ENCODE measurements around the gene SEPTIN7.
A peak's percentile ranks its signal among the peaks of the same experiment; 100 is the strongest.

Gene SEPTIN7

GRCh38 chr7:35792472-35792871 lies 8.4 kb upstream of the SEPTIN7 start:
- no peak for DNase-seq

- DNase-seq, result no peak
Measured at GRCh38 chr7:35792873-35793489, 7.9 kb upstream of the SEPTIN7 start.

GRCh38 chr7:35797311-35797710 lies 3.5 kb upstream of the SEPTIN7 start:
- DNase-seq, result no peak

GRCh38 chr7:35799846-35800717 lies 775 bp upstream of the SEPTIN7 start:
- DNase-seq, result peak; percentile 88

- DNase-seq, result peak; percentile 79
Measured at GRCh38 chr7:35801392-35802101, 690 bp downstream of the SEPTIN7 start.

- no peak for DNase-seq
Measured at GRCh38 chr7:35802102-35802466, 1.2 kb downstream of the SEPTIN7 start.

- DNase-seq, result peak; percentile 32
Measured at GRCh38 chr7:35802649-35803048, 1.8 kb downstream of the SEPTIN7 start.

GRCh38 chr7:35804231-35804970 lies 3.5 kb downstream of the SEPTIN7 start:
- DNase-seq, result no peak

- no peak for DNase-seq
Measured at GRCh38 chr7:35805876-35806275, 5.0 kb downstream of the SEPTIN7 start.

GRCh38 chr7:35816514-35816913 lies 15.7 kb downstream of the SEPTIN7 start:
- DNase-seq, result no peak

- DNase-seq, result no peak
Measured at GRCh38 chr7:35817181-35817580, 16.3 kb downstream of the SEPTIN7 start.

- DNase-seq, result no peak
Measured at GRCh38 chr7:35817930-35818329, 17.1 kb downstream of the SEPTIN7 start.

GRCh38 chr7:35818513-35818912 lies 17.7 kb downstream of the SEPTIN7 start:
- DNase-seq, result no peak

- DNase-seq, result no peak
Measured at GRCh38 chr7:35819310-35819709, 18.5 kb downstream of the SEPTIN7 start.

GRCh38 chr7:35819954-35820703 lies 19.3 kb downstream of the SEPTIN7 start:
- no peak for DNase-seq

GRCh38 chr7:35820858-35821257 lies 20.0 kb downstream of the SEPTIN7 start:
- DNase-seq, result no peak

GRCh38 chr7:35823440-35823839 lies 22.6 kb downstream of the SEPTIN7 start:
- DNase-seq, result no peak

GRCh38 chr7:35825974-35826373 lies 25.1 kb downstream of the SEPTIN7 start:
- DNase-seq, result no peak

- DNase-seq, result no peak
Measured at GRCh38 chr7:35826751-35827150, 25.9 kb downstream of the SEPTIN7 start.

GRCh38 chr7:35828817-35829216 lies 28.0 kb downstream of the SEPTIN7 start:
- no peak for DNase-seq

- DNase-seq, result no peak
Measured at GRCh38 chr7:35831208-35831607, 30.4 kb downstream of the SEPTIN7 start.

Data from CD4-positive, alpha-beta T cell treated with Interleukin-4 for 4 hours (primary cell).